Immature natural killer cell (primary cell): Measurements from ENCODE around the gene PTGES. TPM values are rescaled to one million over a fixed set of nuclear protein-coding genes. Genes with fewer than 3 reads are reported as not detected.

Source experiments
- DNase-seq, 3 donors: peaks; one replicate each; pipeline ENCODE4 v3.0.0; 2022; ENCODE audit warnings: mixed read lengths in 1 of 3
- H3K27ac Mint-ChIP-seq, 6 donors: one replicate each; pipeline ENCODE4 v1.8.0; 2020; ENCODE audit warnings: mixed read lengths in 6 of 6, mild to moderate bottlenecking in 5 of 6, inconsistent platforms in 4 of 6, moderate library complexity in 3 of 6
- H3K27me3 Mint-ChIP-seq, 3 donors: one replicate each; pipeline ENCODE4 v1.8.0; 2020 to 2021; ENCODE audit warnings: low read depth in 3 of 3, mild to moderate bottlenecking in 3 of 3, mixed read lengths in 3 of 3, moderate library complexity in 3 of 3, inconsistent platforms in 1 of 3
- H3K36me3 Mint-ChIP-seq, 3 donors: one replicate each; pipeline ENCODE4 v1.8.0; 2020; ENCODE audit warnings: mixed read lengths in 3 of 3, inconsistent platforms in 2 of 3, mild to moderate bottlenecking in 2 of 3
- H3K4me1 Mint-ChIP-seq, 2 donors: one replicate each; pipeline ENCODE4 v1.8.0; 2020; ENCODE audit warnings: inconsistent platforms in 2 of 2, mild to moderate bottlenecking in 2 of 2, mixed read lengths in 2 of 2, moderate library complexity in 1 of 2
- H3K4me3 Mint-ChIP-seq, 5 donors: one replicate each; pipeline ENCODE4 v1.8.0; 2020; ENCODE audit warnings: mild to moderate bottlenecking in 5 of 5, mixed read lengths in 5 of 5, inconsistent platforms in 3 of 5, moderate library complexity in 3 of 5
- H3K9me3 Mint-ChIP-seq, 6 donors: one replicate each; pipeline ENCODE4 v1.8.0; 2020; ENCODE audit warnings: mild to moderate bottlenecking in 6 of 6, mixed read lengths in 6 of 6, inconsistent platforms in 4 of 6, moderate library complexity in 3 of 6
- polyA plus RNA-seq, 3 donors: library from polyadenylated mRNA; unstranded; fragments of 300-500 nt; fragmentation: Illumina TruSeq; gene quantifications; one replicate each; pipeline ENCODE4 v1.2.3, GENCODE V29; 2021

The PTGES gene
- polyA plus RNA-seq, 3 donors from 2014 or later = not detected

DNA sequence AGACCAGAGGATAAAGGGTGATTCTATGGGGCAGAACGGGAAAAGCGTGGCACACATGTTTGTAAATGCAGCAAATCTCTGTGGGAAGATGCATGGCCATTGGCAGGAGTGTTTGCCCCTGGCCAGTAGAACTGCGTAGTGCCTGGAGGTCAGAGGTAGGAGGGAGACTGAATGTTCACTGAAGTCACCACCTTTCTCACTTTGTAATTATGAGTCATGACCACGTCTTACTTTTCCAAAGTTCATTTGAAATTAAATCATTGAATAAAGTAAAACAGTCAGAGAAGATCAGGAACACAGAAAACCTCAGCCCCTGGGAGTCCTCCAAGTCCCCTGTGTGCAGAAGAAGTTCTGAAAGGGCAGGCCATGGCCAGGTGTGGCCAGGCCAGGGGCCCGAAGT is 4.6 kb downstream of the PTGES start:
- no peak overlapping the region for H3K27ac Mint-ChIP-seq

DNA sequence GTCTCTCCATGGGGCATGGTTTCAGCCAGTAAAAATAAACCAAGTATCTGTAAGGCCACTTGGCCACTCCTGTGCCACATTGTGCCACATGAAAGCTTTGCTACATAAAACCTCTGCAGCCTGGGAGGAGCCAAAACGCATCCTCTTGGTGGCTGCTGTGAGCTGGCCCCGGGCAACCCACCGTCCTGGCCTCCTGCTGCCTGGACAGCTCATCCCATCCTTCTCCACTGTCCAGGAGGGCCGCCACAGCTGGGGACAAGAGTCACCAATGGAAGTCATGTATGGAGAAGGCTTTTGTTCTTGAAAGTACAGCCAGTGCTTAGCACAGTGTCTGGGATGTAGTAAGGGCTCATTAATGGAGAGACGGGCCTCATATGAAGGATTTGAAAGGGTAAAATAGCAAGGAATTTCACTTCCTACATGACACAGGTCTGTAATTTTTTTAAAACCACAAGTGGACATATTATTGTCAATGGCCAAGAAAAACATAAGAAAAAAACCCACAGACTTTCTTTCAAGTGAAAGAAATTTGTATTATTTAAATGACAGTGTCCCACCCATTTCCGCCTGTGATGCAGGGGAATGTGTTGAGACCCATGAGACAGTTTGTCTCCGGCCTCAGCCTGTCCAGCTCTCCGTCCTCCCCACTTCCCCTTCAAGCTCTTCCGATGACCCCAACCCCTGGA is 6.6 kb downstream of the PTGES start:
- H3K36me3 Mint-ChIP-seq = no peaks in the 10 kb centered on the region
- no peaks in the 10 kb centered on the region for H3K9me3 Mint-ChIP-seq
- H3K27ac Mint-ChIP-seq = peak overlapping the region in 1 of 6 donors; percentile 61
- H3K4me3 Mint-ChIP-seq = no peak overlapping the region
- H3K4me1 Mint-ChIP-seq = no peaks in the 10 kb centered on the region
- DNase-seq = no peak
- peaks cover 0 to 7% (median 0%) of the 10 kb centered on the region in 3 donors for H3K27me3 Mint-ChIP-seq

More for the DNA sequence above, 4.6 kb downstream of the PTGES start:
- no peak for DNase-seq
- Mint-ChIP-seq H3K9me3 (no peaks in the 10 kb centered on the region), H3K27me3 (peaks cover 0 to 5% (median 0%) of the 10 kb centered on the region in 3 donors), H3K4me3 (no peak overlapping the region), H3K36me3 (no peaks in the 10 kb centered on the region), H3K4me1 (peaks cover 0 to 3% of the 10 kb centered on the region in 2 donors)

DNA sequence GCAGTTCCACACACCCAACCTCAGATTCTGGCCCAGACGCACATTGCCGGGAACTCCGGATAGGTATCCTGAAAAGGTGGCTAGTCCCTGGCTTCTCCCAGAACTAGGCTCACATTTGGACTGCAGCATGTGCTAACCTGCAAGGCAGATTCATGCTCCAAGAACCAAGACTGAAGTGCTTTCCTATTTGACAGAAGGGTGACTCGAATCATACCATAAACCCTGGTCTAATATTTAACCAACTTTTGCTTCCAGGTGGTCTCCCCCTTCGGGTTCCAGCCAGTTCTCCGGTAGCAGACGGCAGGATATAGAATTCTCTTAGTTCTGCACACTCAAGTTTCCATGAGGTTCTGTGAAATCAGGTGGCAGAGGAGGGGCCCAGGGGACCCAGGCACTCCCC is 7.6 kb downstream of the PTGES start:
- peaks cover 0 to 4% (median 0%) of the 10 kb centered on the region in 3 donors for H3K27me3 Mint-ChIP-seq
- no peak overlapping the region for H3K4me3 Mint-ChIP-seq
- H3K4me1 Mint-ChIP-seq = no peaks in the 10 kb centered on the region
- H3K27ac Mint-ChIP-seq = no peak overlapping the region
- DNase-seq = no peak
- no peaks in the 10 kb centered on the region for H3K9me3 Mint-ChIP-seq
- H3K36me3 Mint-ChIP-seq = no peaks in the 10 kb centered on the region

DNA sequence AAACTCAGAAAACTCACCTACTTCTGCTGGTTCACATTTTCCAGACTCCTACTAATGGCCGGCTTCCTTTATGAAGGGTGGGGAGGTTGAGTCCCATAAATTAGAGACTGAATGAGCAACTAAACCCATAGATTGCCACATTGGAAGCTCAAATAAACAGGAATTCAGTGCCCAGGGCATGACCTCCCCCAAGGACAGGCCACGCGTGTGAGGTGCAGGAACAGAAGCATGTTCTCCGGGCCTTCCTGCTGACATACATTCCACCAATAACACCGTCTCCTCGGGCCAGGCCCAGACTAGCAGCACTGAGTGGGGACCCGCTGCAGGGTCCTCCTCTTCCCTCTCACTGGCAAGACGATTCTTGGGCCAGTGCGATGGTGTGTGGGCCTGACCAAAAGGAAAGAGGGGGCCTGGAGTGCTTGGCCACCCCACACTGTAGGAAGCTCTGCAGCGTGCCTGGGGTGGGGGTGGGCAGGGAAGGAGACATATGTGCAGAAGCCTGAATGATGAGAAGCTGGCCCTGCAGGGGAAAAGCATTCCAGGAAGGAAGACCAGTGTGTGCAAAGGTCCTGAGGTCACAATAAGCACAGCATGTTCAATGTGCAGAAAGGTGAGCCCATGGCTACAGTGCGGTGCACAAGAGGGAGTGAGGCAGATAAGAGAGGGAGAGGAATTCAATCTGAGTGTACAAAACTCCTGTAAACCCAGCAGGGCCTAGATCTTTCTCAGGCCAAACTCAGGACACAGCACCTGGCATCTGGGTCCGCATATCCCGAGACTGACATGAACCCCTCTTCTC is 12.0 kb downstream of the PTGES start:
- H3K27me3 Mint-ChIP-seq = peaks cover 0 to 4% (median 4%) of the 10 kb centered on the region in 3 donors
- H3K4me3 Mint-ChIP-seq = no peak overlapping the region
- H3K27ac Mint-ChIP-seq = no peak overlapping the region
- H3K9me3 Mint-ChIP-seq = no peaks in the 10 kb centered on the region
- no peak for DNase-seq
- peaks cover 7 to 8% of the 10 kb centered on the region in 2 donors for H3K4me1 Mint-ChIP-seq
- no peaks in the 10 kb centered on the region for H3K36me3 Mint-ChIP-seq

DNA sequence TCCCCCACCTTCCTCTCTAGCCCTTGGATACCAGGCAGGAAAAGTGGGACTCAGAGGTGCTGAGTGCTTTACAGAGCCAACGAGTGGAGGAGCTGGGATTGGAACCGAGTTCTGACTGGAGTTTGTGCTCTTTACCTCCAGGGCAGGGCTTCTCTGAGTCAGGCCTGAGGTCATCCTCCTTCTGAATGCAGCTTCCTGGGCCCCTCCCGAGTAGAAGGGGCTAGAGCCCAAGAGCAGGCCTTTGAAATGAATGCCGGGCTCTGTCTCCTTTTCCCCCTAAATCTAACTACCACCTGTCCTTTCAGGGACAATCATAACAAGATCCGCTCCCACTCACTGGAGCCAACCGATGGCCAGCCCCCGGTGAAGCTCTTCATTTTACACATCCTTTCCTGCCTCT is 12.7 kb downstream of the PTGES start:
- H3K27me3 Mint-ChIP-seq = peaks cover 0 to 4% (median 4%) of the 10 kb centered on the region in 3 donors
- H3K9me3 Mint-ChIP-seq = no peaks in the 10 kb centered on the region
- no peaks in the 10 kb centered on the region for H3K36me3 Mint-ChIP-seq
- H3K4me3 Mint-ChIP-seq = no peak overlapping the region
- H3K4me1 Mint-ChIP-seq = peaks cover 7 to 8% of the 10 kb centered on the region in 2 donors
- no peak overlapping the region for H3K27ac Mint-ChIP-seq
- no peak for DNase-seq

DNA sequence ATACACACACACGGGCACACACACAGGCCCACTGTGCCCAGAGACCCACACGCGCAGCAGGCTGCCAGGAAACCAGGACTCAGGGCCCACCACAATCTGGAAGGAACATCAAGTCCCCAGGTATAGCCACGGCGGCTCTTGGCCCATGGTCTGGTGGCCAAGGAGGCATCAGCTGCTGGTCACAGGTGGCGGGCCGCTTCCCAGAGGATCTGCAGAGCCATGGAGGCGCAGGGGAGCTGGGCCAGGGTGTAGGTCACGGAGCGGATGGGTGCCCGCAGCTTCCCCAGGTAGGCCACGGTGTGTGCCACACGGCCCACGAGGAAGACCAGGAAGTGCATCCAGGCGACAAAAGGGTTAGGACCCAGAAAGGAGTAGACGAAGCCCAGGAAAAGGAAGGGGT is 13.4 kb downstream of the PTGES start:
- peaks cover 7 to 8% of the 10 kb centered on the region in 2 donors for H3K4me1 Mint-ChIP-seq
- no peaks in the 10 kb centered on the region for H3K9me3 Mint-ChIP-seq
- peak overlapping the region in 1 of 6 donors; percentile 80 for H3K27ac Mint-ChIP-seq
- peaks cover 0 to 4% (median 2%) of the 10 kb centered on the region in 3 donors for H3K27me3 Mint-ChIP-seq
- peak overlapping the region; percentile 31 to 69 (median 52) for H3K4me3 Mint-ChIP-seq
- DNase-seq = no peak
- H3K36me3 Mint-ChIP-seq = no peaks in the 10 kb centered on the region

DNA sequence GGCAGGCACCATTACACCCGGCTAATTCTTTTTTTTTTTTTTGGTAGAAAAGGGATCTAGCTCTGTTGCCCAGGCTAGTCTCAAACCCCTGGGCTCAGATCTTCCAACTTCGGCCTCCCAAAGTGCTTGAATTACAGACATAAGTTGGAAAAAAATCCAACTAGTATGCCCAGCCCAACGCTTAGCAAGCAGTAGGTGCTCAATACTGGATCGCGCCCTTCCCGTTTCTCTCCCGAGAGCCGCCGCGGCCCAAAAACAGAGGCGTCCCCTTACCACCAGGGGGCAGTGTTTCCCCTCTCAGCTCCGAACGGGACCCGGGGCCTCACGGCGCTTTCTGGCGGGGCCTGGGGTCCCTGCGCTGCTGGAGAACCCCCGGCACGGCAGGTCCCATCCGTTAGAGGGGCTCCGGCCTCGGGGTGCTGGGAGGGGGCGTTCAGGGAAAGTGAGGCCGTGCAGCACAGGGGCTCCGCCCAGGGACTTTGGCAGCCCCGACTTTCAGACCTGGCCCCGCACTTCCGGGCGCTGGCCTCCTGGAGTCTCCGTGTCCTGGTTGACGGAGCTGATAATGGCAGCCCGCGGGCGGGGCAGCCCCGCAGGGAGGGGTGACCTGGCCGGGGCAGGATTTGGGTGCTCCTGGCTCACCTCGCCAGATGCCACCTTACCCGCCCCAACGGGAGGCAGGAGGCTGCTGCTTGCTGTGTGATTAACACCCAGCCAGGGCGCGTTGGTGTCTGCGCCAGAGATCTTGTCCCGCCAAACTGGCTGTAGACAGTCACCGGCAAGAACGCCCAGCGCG is 15.2 kb downstream of the PTGES start:
- peaks cover 0 to 4% (median under 1%) of the 10 kb centered on the region in 3 donors for H3K27me3 Mint-ChIP-seq
- H3K9me3 Mint-ChIP-seq = no peaks in the 10 kb centered on the region
- H3K4me3 Mint-ChIP-seq = peak overlapping the region; percentile 63 to 78 (median 74)
- no peaks in the 10 kb centered on the region for H3K36me3 Mint-ChIP-seq
- peak; percentile 81 to 86 (median 85) for DNase-seq
- peaks cover 7 to 8% of the 10 kb centered on the region in 2 donors for H3K4me1 Mint-ChIP-seq
- H3K27ac Mint-ChIP-seq = peak overlapping the region in 3 of 6 donors; percentile 50 to 77 (median 51)

DNA sequence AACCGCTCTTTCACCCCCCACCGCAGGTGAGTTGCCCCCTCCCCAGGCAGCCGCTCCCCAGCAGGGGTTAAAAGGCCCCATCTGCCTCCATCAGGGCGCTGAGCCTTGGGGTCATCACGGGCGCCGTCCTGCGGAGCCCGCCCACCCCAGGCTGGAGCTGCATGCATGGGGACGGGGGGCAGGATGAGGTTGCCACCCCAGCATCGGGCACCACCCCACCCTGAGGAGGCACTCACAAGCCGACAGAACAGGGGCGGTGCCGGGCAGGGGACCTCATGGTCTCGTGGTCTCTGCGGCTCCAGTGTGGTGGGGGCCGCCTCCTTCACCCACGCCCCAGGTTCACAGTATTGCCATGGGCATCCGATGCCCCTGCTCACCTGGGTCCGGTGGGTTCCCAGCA is 16.5 kb downstream of the PTGES start:
- peaks cover 7 to 8% of the 10 kb centered on the region in 2 donors for H3K4me1 Mint-ChIP-seq
- no peaks in the 10 kb centered on the region for H3K9me3 Mint-ChIP-seq
- H3K4me3 Mint-ChIP-seq = no peak overlapping the region
- no peak overlapping the region for H3K27ac Mint-ChIP-seq
- H3K36me3 Mint-ChIP-seq = no peaks in the 10 kb centered on the region
- peaks cover 0 to 6% (median 0%) of the 10 kb centered on the region in 3 donors for H3K27me3 Mint-ChIP-seq
- no peak for DNase-seq

DNA sequence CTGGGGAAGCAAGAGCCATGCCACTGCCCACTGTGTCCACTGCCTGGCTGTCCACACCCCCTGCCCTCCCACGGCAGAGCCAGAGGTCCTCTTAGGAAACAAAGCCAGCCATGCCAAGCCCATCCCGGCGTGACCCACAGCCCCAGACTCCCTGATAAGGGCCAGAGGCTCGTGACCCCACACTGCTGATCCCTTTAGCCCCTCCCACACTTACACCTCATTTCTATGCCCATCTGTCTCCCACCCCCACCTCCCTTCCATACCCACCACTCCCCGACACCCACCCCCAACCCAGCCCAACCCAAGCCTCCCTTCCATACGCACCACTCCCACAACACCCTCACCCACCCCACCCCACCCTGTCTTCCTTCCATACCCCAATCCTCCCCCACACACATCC is 17.3 kb downstream of the PTGES start:
- Mint-ChIP-seq H3K36me3 (no peaks in the 10 kb centered on the region), H3K27me3 (peaks cover 0 to 10% (median 0%) of the 10 kb centered on the region in 3 donors), H3K4me3 (no peak overlapping the region), H3K4me1 (peaks cover 7 to 8% of the 10 kb centered on the region in 2 donors), H3K27ac (no peak overlapping the region), H3K9me3 (no peaks in the 10 kb centered on the region)
- DNase-seq = no peak

DNA sequence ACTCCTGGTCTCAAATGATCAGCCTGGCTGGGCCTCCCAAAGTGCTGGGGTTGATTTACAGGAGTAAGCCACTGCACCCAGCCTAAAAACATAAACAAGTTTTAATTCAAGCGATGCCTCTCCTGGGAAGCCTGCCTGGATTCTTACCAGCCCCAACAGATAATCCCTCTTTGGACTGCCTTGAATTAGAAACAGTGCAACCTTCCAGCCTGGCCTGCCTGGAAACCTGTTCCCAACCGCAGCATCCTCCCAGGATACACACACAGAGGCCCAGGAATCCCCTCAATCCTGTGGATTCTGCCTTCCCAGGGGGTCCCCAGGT is 19.2 kb downstream of the PTGES start:
- H3K27me3 Mint-ChIP-seq = peaks cover 0 to 10% (median 0%) of the 10 kb centered on the region in 3 donors
- H3K27ac Mint-ChIP-seq = no peak overlapping the region

DNA sequence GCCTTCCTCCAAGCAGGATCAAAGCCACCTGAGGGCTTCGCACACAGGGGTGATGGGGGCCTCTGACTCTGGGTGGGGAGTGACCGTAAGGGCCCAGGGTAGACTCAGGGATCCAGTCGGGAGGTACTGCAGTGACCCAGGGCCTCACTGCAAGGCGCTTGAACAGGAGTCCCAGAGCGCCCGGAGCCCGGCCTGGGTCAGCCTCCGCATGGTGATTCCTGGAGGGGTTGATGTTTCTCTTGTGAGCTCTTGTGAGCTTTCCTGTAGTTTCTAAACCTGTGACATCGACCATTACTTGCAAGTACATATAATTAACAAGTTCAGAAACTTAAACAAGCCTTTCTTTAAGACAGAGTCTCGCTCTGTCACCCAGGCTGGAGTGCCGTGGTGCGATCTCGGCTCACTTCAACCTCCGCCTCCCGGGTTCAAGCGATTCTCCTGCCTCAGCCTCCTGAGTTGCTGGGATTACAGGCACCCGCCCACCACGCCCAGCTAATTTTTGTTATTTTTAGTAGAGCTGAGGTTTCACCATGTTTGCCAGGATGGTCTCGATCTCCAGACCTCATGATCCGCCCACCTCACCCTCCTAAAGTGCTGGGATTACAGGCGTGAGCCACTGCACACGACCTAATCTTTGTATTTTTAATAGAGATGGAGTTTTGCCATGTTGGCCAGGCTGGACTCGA is 19.8 kb downstream of the PTGES start:
- no peak overlapping the region for H3K4me3 Mint-ChIP-seq
- H3K4me1 Mint-ChIP-seq = peaks cover 2 to 4% of the 10 kb centered on the region in 2 donors
- no peaks in the 10 kb centered on the region for H3K36me3 Mint-ChIP-seq
- peaks cover 0 to 6% (median 0%) of the 10 kb centered on the region in 3 donors for H3K27me3 Mint-ChIP-seq
- no peak overlapping the region for H3K27ac Mint-ChIP-seq
- H3K9me3 Mint-ChIP-seq = no peaks in the 10 kb centered on the region
- no peak for DNase-seq

More for the DNA sequence above, 19.2 kb downstream of the PTGES start:
- no peak for DNase-seq
- H3K4me3 Mint-ChIP-seq = no peak overlapping the region
- H3K4me1 Mint-ChIP-seq = peaks cover 7 to 8% of the 10 kb centered on the region in 2 donors
- no peaks in the 10 kb centered on the region for H3K36me3 Mint-ChIP-seq
- no peaks in the 10 kb centered on the region for H3K9me3 Mint-ChIP-seq

DNA sequence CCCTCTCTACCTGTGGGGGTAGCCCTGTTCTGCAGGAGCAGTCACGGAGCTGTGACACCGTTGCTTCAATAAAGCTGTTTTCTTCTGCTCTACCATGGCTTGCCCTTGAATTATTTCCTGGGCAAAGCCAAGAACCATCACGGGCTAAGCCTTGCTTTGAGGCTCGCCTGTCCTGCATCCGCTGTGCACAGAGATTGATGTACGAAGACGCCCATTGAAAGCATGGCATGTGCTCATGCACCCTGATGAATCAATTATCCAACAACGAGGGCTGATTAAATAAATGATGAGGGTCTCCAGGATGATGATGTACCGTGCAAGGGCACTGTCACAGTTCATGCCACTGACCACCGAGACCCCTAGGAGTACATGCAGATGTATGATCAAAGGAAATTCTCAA is 20.7 kb downstream of the PTGES start:
- no peak for DNase-seq
- H3K9me3 Mint-ChIP-seq = no peaks in the 10 kb centered on the region
- peaks cover 0 to 6% (median 0%) of the 10 kb centered on the region in 3 donors for H3K27me3 Mint-ChIP-seq
- H3K4me3 Mint-ChIP-seq = no peak overlapping the region
- no peaks in the 10 kb centered on the region for H3K4me1 Mint-ChIP-seq
- no peak overlapping the region for H3K27ac Mint-ChIP-seq
- H3K36me3 Mint-ChIP-seq = no peaks in the 10 kb centered on the region

DNA sequence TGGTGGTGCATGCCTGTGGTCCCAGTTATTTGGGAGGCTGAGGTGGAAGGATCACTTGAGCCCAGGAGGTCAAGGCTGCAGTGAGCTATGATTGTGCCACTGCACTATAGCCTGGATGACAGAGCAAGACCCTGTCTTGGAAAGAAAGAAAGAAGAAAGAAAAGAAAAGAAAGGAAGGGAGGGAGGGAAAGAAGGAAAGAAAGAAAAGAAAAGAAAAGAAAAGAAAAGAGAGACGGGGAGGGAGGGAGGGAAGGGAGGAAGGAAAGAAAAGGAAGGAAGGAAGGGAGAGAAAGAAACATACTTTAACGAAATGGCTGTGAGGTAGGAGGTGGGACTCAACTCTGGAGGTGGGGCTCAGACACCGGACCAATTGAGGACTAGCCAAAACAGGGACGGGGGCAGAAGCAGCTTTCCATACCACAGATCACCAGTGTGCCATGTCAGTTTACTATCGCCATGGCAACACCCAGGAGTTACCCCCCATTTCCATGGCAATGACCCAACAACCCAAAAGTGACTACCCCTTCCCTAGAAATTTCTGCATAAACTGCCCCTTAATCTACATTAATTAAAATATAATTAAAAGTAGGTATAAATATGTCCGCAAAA is 21.3 kb downstream of the PTGES start:
- DNase-seq = no peak
- no peak overlapping the region for H3K27ac Mint-ChIP-seq
- H3K4me1 Mint-ChIP-seq = peaks cover 0 to 2% of the 10 kb centered on the region in 2 donors
- H3K36me3 Mint-ChIP-seq = no peaks in the 10 kb centered on the region
- no peaks in the 10 kb centered on the region for H3K9me3 Mint-ChIP-seq
- peaks cover 0 to 6% (median 0%) of the 10 kb centered on the region in 3 donors for H3K27me3 Mint-ChIP-seq
- H3K4me3 Mint-ChIP-seq = no peak overlapping the region
